ENCODE data around the gene LACC1. TPM values are rescaled to one million over a fixed set of nuclear protein-coding genes. Genes with fewer than 3 reads are reported as not detected.

LACC1 gene
- total RNA-seq, 1 donor from 2014 or later: 11.9 TPM

DNA sequence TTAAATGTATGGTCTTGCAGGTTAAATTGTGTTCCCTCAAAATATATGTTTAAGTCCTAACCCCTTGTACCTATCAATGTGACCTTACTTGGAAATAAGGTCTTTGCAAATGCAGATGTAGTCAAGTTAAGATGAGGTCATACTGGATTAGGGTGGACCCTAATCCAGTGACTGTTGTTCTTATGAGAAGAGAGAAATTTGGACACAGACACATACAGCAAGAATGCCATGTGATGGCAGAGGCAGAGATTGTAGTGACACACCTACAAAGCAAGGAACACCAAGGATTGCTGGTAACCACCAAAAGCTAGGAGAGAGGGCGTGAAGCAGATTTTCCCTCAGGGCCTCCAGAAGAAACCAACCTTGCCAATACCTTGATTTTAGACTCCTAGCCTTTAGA is 50.2 kb downstream of the LACC1 start:
- H3K27ac ChIP-seq: no peak overlapping the region
- no peaks in the 10 kb centered on the region for H3K36me3 ChIP-seq
- H3K27me3 ChIP-seq (ENCODE audit: low read depth): peaks cover 9% of the 10 kb centered on the region
- H3K9me3 ChIP-seq: no peaks in the 10 kb centered on the region
- H3K4me3 ChIP-seq: no peak overlapping the region
- no peak for DNase-seq
- ATAC-seq: no peak
- no peaks in the 10 kb centered on the region for H3K4me1 ChIP-seq
- intact Hi-C loops (cut with DNase I): no loop called here
- no peak for TF ChIP-seq CTCF (IDR thresholded peaks at IDR 0.05)

- ATAC-seq: no peak
- Histone ChIP-seq H3K4me3 (no peak overlapping the region), H3K9me3 (no peaks in the 10 kb centered on the region), H3K27me3 (ENCODE audit: low read depth) (peaks cover 9% of the 10 kb centered on the region), H3K36me3 (no peaks in the 10 kb centered on the region), H3K4me1 (no peaks in the 10 kb centered on the region), H3K27ac (no peak overlapping the region)
- no peak for TF ChIP-seq CTCF (IDR thresholded peaks at IDR 0.05)
- intact Hi-C loops (cut with DNase I): no loop called here
- no peak for DNase-seq
These were observed 53.7 kb downstream of the LACC1 start for GRCh38 chr13:43933378-43933777.

GRCh38 chr13:43934273-43934672 is 54.6 kb downstream of the LACC1 start:
- ATAC-seq: no peak

GRCh38 chr13:43935878-43936277 is 56.2 kb downstream of the LACC1 start:
- no peak overlapping the region for H3K4me3 ChIP-seq
- no peaks in the 10 kb centered on the region for H3K36me3 ChIP-seq
- no peaks in the 10 kb centered on the region for H3K4me1 ChIP-seq
- intact Hi-C loops (cut with DNase I): no loop called here
- DNase-seq: no peak
- H3K9me3 ChIP-seq: no peaks in the 10 kb centered on the region
- TF ChIP-seq CTCF (IDR thresholded peaks at IDR 0.05): no peak
- no peak overlapping the region for H3K27ac ChIP-seq
- peaks cover 4% of the 10 kb centered on the region for H3K27me3 ChIP-seq (ENCODE audit: low read depth)
- no peak for ATAC-seq

More at GRCh38 chr13:43934273-43934672, 54.6 kb downstream of the LACC1 start:
- intact Hi-C loops (cut with DNase I): no loop called here
- Histone ChIP-seq H3K27me3 (ENCODE audit: low read depth) (peaks cover 9% of the 10 kb centered on the region), H3K4me3 (no peak overlapping the region), H3K9me3 (no peaks in the 10 kb centered on the region), H3K27ac (no peak overlapping the region), H3K4me1 (no peaks in the 10 kb centered on the region), H3K36me3 (no peaks in the 10 kb centered on the region)
- TF ChIP-seq CTCF (IDR thresholded peaks at IDR 0.05): no peak
- DNase-seq: no peak

DNA sequence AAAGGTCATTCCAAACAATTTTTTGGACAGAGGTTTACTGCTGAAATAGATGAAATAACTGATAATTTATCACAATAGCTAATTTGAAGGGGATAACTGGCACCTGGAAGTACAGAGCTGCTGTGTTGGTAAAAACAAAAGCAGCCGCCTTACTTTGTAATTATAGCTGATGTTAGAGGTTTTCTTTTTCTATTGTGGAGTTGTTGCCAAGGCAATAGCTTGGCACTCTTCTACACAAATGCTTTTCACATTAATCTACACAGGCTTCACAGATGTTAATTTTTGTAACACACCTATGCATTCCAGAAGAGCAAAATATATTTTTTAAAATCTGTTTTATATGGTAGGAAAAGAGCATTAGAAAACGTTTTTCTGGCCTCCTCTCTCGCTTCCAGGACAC is 56.9 kb downstream of the LACC1 start:
- Histone ChIP-seq H3K27me3 (ENCODE audit: low read depth) (no peaks in the 10 kb centered on the region), H3K4me3 (no peak overlapping the region), H3K27ac (no peak overlapping the region), H3K36me3 (no peaks in the 10 kb centered on the region), H3K4me1 (no peaks in the 10 kb centered on the region), H3K9me3 (no peaks in the 10 kb centered on the region)
- TF ChIP-seq CTCF (IDR thresholded peaks at IDR 0.05): no peak
- DNase-seq: no peak
- intact Hi-C loops (cut with DNase I): no loop called here
- no peak for ATAC-seq

DNA sequence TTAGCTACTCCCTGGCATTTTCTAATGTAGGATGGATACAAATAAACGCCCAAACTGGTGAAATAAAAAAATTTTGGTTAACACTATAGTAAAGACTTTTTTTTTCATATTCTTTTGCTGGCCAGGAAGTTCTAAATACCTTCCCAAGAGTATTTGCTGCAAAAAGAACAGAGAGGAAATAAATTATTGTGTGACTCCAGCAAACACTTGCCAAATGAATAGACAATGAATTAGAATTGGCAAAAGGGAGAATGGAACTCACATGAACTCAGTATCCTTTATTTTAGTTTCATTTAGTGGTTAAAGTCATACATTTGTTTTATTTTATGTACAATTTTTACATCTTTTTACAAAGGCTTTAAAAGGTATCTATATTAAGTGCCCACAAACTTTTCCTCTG is 58.1 kb downstream of the LACC1 start:
- Histone ChIP-seq H3K4me3 (no peak overlapping the region), H3K27ac (no peak overlapping the region), H3K27me3 (ENCODE audit: low read depth) (no peaks in the 10 kb centered on the region), H3K9me3 (no peaks in the 10 kb centered on the region), H3K4me1 (no peaks in the 10 kb centered on the region), H3K36me3 (no peaks in the 10 kb centered on the region)
- intact Hi-C loops (cut with DNase I): no loop called here
- no peak for TF ChIP-seq CTCF (IDR thresholded peaks at IDR 0.05)
- DNase-seq (no peak), ATAC-seq (no peak)
